Chondrocyte (in vitro differentiated cells): ENCODE results near the gene TCERG1L. TPM values are rescaled to one million over a fixed set of nuclear protein-coding genes. Genes with fewer than 3 reads are reported as not detected.

Experiments
- DNase-seq: peaks from one replicate; pipeline ENCODE4 v3.0.0; 2021; ENCODE audit warnings: mixed read lengths, low spot score
- H3K27ac Mint-ChIP-seq: one replicate; pipeline ENCODE4 v1.8.0; 2021; ENCODE audit warnings: mild to moderate bottlenecking, moderate library complexity, mixed read lengths; ENCODE audit not compliant: unreplicated experiment
- H3K27me3 Mint-ChIP-seq: 2 replicates; pipeline ENCODE4 v1.8.0; 2021; ENCODE audit warnings: low read depth, mixed read lengths
- H3K36me3 Mint-ChIP-seq: 2 replicates; pipeline ENCODE4 v1.8.0; 2021; ENCODE audit warnings: low read depth, mixed read lengths
- H3K4me1 Mint-ChIP-seq: 2 replicates; pipeline ENCODE4 v1.8.0; 2021; ENCODE audit warnings: low read depth, mild to moderate bottlenecking, mixed read lengths
- H3K4me3 Mint-ChIP-seq: one replicate; pipeline ENCODE4 v1.8.0; 2021; ENCODE audit warnings: mild to moderate bottlenecking, moderate library complexity, mixed read lengths; ENCODE audit not compliant: unreplicated experiment
- H3K9me3 Mint-ChIP-seq: 2 replicates; pipeline ENCODE4 v1.8.0; 2021; ENCODE audit warnings: low read depth, mixed read lengths
- CTCF ChIP-seq: fragments of 200-600 bp; sonication (generic); IDR thresholded peaks from 2 replicates; pipeline ENCODE4 v1.5.0; 2021; ENCODE audit warnings: antibody characterized with exemption, mild to moderate bottlenecking, moderate library complexity
- total RNA-seq: library from RNA; stranded (reverse); gene quantifications from 3 replicates; pipeline ENCODE4 v1.2.1, GENCODE V29; 2021

The TCERG1L gene
- total RNA-seq, 1 donor from 2014 or later: not detected

GRCh38 chr10:131115801-131116200, 195.7 kb downstream of the TCERG1L start:
- Mint-ChIP-seq H3K27me3 (no peaks in the 10 kb centered on the region), H3K36me3 (no peaks in the 10 kb centered on the region), H3K4me3 (no peak overlapping the region)

DNA sequence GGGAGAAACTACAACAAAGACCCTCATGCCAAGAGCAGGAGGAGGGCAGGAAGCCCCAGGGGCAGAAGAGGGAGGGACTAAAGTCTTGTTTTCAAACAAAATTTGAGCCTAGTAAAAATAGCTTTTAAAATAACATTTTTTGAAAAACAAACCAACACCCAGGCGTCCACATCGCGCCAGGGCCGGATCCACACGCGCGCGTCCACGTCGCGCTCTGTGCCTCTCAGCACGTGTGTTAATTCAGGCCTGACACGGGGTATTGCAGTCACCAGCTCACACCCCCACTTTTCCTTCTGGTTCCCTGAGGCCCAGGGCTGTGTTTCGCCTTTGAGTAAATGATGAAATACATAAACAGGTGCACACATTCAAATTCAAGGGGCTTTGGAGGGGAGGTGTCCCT, 196.2 kb downstream of the TCERG1L start:
- DNase-seq: no peak
- no peak overlapping the region for H3K27ac Mint-ChIP-seq
- H3K27me3 Mint-ChIP-seq: no peaks in the 10 kb centered on the region
- no peak overlapping the region for H3K4me3 Mint-ChIP-seq
- H3K36me3 Mint-ChIP-seq: no peaks in the 10 kb centered on the region
- peaks cover 16% of the 10 kb centered on the region for H3K9me3 Mint-ChIP-seq
- TF ChIP-seq CTCF: no peak
- no peaks in the 10 kb centered on the region for H3K4me1 Mint-ChIP-seq

More at GRCh38 chr10:131115801-131116200, 195.7 kb downstream of the TCERG1L start:
- no peaks in the 10 kb centered on the region for H3K4me1 Mint-ChIP-seq
- TF ChIP-seq CTCF: no peak
- H3K27ac Mint-ChIP-seq: no peak overlapping the region
- DNase-seq: no peak
- peaks cover 16% of the 10 kb centered on the region for H3K9me3 Mint-ChIP-seq

- Mint-ChIP-seq H3K36me3 (no peaks in the 10 kb centered on the region), H3K27me3 (no peaks in the 10 kb centered on the region), H3K4me3 (no peak overlapping the region), H3K4me1 (no peaks in the 10 kb centered on the region), H3K27ac (no peak overlapping the region), H3K9me3 (peaks cover 16% of the 10 kb centered on the region)
- DNase-seq: no peak
- TF ChIP-seq CTCF: no peak
Measured at GRCh38 chr10:131114846-131115245, 196.7 kb downstream of the TCERG1L start.

GRCh38 chr10:131113709-131114291, 197.7 kb downstream of the TCERG1L start:
- no peak for DNase-seq
- no peak for TF ChIP-seq CTCF
- Mint-ChIP-seq H3K27me3 (no peaks in the 10 kb centered on the region), H3K36me3 (no peaks in the 10 kb centered on the region), H3K9me3 (peaks cover 25% of the 10 kb centered on the region), H3K4me3 (no peak overlapping the region), H3K4me1 (no peaks in the 10 kb centered on the region), H3K27ac (no peak overlapping the region)

DNA sequence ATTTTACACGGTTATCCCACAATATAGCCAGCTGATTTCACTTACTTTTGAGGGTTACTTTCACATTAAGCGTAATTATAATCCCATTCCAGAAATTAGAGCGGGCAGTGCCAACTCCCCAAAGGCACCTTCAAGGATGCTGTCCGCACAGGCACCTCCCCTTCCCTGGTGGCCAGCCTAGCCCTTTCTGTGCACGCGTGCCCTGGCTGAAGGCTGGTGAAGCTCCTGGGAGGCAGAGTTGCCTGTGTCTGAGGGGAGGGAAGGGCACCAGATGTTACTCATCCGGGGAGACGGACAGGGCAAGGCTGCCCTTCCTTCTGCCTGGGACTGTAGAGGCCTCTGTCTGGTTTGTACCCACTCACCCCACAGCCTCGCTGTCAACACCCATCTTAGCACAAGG, 198.4 kb downstream of the TCERG1L start:
- no peaks in the 10 kb centered on the region for H3K4me1 Mint-ChIP-seq
- no peaks in the 10 kb centered on the region for H3K36me3 Mint-ChIP-seq
- peaks cover 18% of the 10 kb centered on the region for H3K9me3 Mint-ChIP-seq

More for the DNA sequence above, 198.4 kb downstream of the TCERG1L start:
- no peaks in the 10 kb centered on the region for H3K27me3 Mint-ChIP-seq
- no peak for DNase-seq
- H3K27ac Mint-ChIP-seq: no peak overlapping the region
- TF ChIP-seq CTCF: no peak
- H3K4me3 Mint-ChIP-seq: no peak overlapping the region
